Bronchial epithelial cell (primary cell): Measurements from ENCODE around the gene EFNA3. TPM values are rescaled to one million over a fixed set of nuclear protein-coding genes. Genes with fewer than 3 reads are reported as not detected.

Experiments
- DNase-seq: peaks from one replicate; pipeline ENCODE4 v3.0.0-alpha.2; 2010; ENCODE audit warnings: low read depth
- FAIRE-seq: peaks from 2 replicates; lab custom pipeline; 2011; peaks lifted over from hg19 to GRCh38; lab: Jason Lieb, UNC
- H3K27me3 ChIP-seq: 2 replicates; pipeline ENCODE4 v1.5.1; 2011; ENCODE audit warnings: low read length; ENCODE audit not compliant: control insufficient read depth, insufficient read depth
- H3K36me3 ChIP-seq: 2 replicates; pipeline ENCODE4 v1.5.1; 2011; ENCODE audit warnings: low read length; ENCODE audit not compliant: control insufficient read depth, insufficient read depth
- H3K4me3 ChIP-seq: 2 replicates; pipeline ENCODE4 v1.5.1; 2011; ENCODE audit warnings: mild to moderate bottlenecking, low read depth, low read length, control low read depth
- total RNA-seq: library from RNA; depleted of rRNA; stranded (reverse); fragments of >200 nt; gene quantifications from 2 replicates; pipeline ENCODE4 v1.2.1, GENCODE V29; 2014
- TF ChIP-seq, protein P1 (sequence below): IDR thresholded peaks from 2 replicates; pipeline ENCODE4 v1.5.1; 2011; ENCODE audit warnings: mild to moderate bottlenecking, moderate library complexity, low read length, control low read depth, inconsistent platforms; ENCODE audit not compliant: insufficient read depth, severe bottlenecking

The EFNA3 gene
- total RNA-seq, 1 donor from 2014 or later: 3.7 TPM

DNA sequence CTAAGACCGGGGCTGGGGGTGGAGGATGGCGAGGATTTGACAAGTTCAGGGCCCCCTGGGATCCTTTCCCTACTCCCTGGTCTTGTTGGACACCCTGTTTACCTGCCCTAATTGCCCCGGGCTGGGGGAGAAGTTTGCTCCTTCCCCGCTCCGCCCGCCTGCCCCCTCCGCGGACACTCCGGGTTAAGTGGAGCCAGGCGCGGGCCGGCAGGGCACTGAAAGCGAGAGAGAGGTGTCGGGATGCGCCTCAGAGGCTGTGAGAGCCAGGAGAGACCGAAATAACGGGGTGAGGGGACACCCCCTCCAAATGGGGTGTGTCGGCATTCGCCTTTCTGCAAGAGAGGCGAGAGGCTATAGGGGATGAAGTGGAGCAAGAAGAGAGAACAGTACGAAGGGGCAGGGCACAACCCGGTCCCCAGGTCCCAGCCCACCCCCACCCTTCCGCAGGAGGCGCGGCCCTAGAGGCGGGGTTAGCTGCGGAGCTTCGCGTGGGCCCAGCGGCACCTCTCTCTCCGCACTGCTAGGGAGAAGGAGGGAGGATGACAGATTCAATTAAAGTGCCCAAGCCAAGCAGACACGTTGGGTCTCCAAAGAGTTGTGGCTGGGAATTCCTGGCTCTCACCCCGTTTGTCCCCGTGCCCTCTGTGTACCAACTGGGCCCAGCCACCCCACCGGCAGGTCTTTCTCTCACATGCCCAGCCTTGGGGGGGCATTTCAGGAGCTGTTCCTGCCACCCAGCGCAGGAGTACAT lies 3.8 kb downstream of the EFNA3 start:
- peaks cover 9% of the 10 kb centered on the region for H3K27me3 ChIP-seq
- DNase-seq (no peak), FAIRE-seq (no peak)
- peaks cover 3% of the 10 kb centered on the region for H3K36me3 ChIP-seq
- TF ChIP-seq, protein P1, sequence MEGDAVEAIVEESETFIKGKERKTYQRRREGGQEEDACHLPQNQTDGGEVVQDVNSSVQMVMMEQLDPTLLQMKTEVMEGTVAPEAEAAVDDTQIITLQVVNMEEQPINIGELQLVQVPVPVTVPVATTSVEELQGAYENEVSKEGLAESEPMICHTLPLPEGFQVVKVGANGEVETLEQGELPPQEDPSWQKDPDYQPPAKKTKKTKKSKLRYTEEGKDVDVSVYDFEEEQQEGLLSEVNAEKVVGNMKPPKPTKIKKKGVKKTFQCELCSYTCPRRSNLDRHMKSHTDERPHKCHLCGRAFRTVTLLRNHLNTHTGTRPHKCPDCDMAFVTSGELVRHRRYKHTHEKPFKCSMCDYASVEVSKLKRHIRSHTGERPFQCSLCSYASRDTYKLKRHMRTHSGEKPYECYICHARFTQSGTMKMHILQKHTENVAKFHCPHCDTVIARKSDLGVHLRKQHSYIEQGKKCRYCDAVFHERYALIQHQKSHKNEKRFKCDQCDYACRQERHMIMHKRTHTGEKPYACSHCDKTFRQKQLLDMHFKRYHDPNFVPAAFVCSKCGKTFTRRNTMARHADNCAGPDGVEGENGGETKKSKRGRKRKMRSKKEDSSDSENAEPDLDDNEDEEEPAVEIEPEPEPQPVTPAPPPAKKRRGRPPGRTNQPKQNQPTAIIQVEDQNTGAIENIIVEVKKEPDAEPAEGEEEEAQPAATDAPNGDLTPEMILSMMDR: no peak
- no peak overlapping the region for H3K4me3 ChIP-seq

DNA sequence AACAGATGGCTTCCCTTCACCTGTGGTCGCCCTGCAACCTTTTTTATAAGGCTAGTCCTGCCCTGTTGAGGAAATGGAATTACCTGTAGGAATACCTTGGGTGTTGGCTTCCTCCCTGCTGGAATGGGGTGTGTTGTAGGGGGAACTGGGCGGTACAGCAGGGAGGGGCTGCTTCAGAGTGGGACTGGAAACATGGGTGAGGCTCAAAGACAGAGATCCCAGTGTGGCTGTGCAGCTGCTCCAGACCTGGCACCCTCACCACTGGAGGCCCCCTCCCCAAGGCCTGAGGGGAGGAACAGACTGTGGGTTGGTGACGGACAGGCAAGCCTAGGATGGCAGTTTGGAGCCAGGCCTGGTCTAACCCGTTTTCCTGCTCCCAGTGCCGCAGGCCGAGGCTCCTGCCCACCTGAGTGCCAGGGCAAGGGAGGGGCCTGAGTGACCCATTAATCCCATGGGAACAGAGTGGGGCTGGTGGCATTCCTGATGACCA lies 4.5 kb downstream of the EFNA3 start:
- DNase-seq: no peak
- Histone ChIP-seq H3K36me3 (peaks cover 3% of the 10 kb centered on the region), H3K27me3 (peaks cover 9% of the 10 kb centered on the region), H3K4me3 (no peak overlapping the region)
- no peak for FAIRE-seq
- TF ChIP-seq, protein P1: no peak

DNA sequence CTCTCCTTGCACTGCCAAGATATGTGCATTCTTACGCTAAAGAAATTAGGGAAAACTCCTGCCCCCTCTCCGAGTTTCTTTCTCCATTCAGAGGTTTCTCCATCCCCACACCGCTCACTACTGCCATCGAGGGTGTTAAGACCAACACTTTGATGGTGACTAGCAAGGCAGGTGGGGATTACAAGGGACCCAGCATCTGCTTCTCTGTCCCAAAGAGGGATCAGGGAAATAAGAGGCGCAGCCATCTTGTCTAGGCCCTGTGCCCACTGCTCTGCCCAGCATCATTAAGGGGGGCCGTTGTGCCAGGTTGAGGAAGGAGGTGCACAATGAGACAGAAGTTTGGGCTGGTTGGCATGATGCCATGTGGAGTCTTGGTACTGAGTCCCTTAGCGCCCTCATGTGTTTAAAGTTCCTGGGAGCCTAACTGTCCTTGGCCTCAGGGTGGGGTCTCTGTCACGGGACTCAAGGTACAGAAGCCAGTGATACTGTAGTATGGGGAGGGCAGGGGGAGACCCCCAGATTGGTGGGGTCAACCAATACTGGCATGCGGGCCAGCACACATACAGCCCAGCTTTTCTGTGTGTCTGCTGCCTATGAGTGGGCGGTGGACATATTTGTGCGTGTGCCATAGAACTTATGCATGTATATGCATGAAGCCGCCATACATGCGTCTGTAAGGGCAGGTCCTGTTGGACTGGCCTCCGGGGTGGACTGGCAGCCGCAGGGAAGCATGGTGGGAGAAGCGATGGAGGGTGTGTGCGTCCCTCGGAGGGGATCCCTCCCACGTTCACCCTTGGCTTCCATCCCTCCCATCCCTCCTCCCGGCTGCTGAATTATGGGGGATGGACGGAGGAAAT lies 5.5 kb downstream of the EFNA3 start:
- H3K36me3 ChIP-seq: peaks cover 3% of the 10 kb centered on the region
- TF ChIP-seq, protein P1: peak; percentile 53
- H3K27me3 ChIP-seq: peaks cover 9% of the 10 kb centered on the region
- FAIRE-seq (no peak), DNase-seq (peak; percentile 56)
- H3K4me3 ChIP-seq: peak overlapping the region; percentile 67

DNA sequence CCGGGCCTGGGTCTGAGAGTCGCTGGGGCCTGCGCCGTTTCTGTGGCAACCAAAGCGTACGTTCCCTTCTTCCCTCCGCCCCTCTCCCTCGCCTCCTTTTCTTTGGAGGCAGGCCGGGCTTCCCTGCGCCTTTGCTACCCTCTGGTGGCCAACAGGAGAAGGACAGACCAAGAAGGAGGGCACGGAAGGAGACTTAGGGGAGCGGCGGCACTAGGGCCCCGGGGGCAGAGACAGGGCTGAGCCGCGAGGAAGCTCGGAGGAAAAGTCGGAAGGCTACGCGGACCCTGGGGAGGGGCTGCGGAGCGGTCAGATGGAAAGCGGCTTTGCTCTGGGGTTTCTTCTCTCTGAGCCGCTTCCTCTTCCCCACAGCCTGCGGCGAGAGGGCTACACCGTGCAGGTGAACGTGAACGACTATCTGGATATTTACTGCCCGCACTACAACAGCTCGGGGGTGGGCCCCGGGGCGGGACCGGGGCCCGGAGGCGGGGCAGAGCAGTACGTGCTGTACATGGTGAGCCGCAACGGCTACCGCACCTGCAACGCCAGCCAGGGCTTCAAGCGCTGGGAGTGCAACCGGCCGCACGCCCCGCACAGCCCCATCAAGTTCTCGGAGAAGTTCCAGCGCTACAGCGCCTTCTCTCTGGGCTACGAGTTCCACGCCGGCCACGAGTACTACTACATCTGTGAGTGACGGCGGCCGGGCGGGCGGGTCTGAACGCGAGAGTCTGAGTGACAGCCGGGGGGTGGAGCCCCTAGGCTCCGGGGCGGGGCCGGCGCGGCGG lies 6.3 kb downstream of the EFNA3 start:
- DNase-seq (peak; percentile 82), FAIRE-seq (no peak)
- TF ChIP-seq, protein P1: peak; percentile 89
- H3K4me3 ChIP-seq: peak overlapping the region; percentile 67
- peaks cover 9% of the 10 kb centered on the region for H3K27me3 ChIP-seq
- peaks cover 3% of the 10 kb centered on the region for H3K36me3 ChIP-seq

DNA sequence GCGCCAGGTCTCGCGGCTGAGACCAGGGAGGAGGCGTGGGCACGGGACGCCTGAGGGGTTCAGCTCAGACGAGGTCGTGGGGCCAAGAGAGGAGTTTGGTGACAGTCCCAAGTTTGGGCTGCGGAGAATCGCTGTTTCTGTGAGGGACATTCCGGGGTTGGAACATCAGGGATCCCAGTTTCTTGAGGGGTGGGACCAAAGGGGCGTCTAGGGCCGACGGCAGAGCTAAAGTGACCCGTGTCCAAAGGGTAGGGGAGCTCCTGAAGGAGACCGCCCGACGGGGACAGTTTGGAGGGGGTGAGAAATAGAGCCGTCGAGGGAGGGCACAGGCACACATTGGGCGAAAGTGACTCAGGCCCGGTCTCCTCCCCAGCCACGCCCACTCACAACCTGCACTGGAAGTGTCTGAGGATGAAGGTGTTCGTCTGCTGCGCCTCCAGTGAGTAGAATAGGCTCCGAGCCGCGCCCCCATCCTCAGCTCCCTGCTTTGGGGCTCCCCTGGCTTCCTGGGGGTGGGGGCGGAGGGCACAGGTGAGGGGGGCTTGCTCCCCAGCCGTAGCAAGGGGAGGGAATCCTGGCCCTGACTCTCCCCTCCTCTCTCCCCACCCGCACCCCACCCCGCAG lies 7.0 kb downstream of the EFNA3 start:
- H3K4me3 ChIP-seq: peak overlapping the region; percentile 67
- FAIRE-seq (no peak), DNase-seq (peak; percentile 73)
- H3K36me3 ChIP-seq: peaks cover 3% of the 10 kb centered on the region
- H3K27me3 ChIP-seq: peaks cover 7% of the 10 kb centered on the region
- TF ChIP-seq, protein P1: no peak
